ENCODE data around the gene NPEPL1. TPM values are rescaled to one million over a fixed set of nuclear protein-coding genes. Genes with fewer than 3 reads are reported as not detected.

Gene NPEPL1
- total and polyA plus RNA-seq, 7 experiments from 2014 or later, result 6.2 to 76.2 (median 49.5) TPM

DNA sequence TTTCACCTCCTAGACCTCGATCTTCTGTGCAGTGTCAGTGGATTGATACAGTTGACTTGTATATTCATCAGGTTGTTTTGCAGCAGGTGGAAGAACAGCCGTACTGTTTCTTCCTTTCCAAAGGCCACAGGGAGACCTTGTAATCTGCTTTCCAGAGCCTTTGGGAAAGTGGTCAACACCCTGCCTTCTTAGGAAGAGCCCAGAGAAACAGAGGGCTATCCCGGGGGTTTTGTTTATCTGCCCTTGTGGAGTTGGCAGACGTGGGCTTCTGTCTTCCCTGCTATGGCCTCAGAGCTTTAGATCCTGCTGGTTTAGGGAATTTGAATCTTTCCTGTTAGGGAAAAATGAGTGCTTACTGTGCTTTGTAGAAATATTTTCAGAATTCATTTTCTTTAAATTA lies 21.9 kb upstream of the NPEPL1 start:
- Histone ChIP-seq H3K4me3 (ENCODE audit: low read length) (no peak overlapping the region), H3K4me1 (ENCODE audit: control insufficient read depth in 2 of 2, insufficient read depth in 2 of 2, low read length in 2 of 2) (no peaks in the 10 kb centered on the region), H3K9me3 (ENCODE audit: control insufficient read depth in 2 of 3, low read length in 3 of 3) (no peaks in the 10 kb centered on the region), H3K36me3 (ENCODE audit: control insufficient read depth in 2 of 3, insufficient read depth in 3 of 3, low read length in 3 of 3) (peaks cover 6 to 68% (median 17%) of the 10 kb centered on the region in 3 experiments), H3K27ac (ENCODE audit: low read depth, low read length) (no peak overlapping the region), H3K27me3 (ENCODE audit: control insufficient read depth in 2 of 2, insufficient read depth in 2 of 2, low read length in 2 of 2) (no peaks in the 10 kb centered on the region)
- Mint-ChIP-seq H3K27me3 (no peaks in the 10 kb centered on the region), H3K4me3 (no peak overlapping the region), H3K36me3 (peaks cover 14 to 60% (median 27%) of the 10 kb centered on the region in 5 donors), H3K4me1 (peaks cover 3 to 21% (median 18%) of the 10 kb centered on the region in 7 donors), H3K9me3 (no peaks in the 10 kb centered on the region), H3K27ac (peak overlapping the region in 1 of 9 donors; percentile 58)
- POLR2A ChIA-PET, result interaction anchor here (0.6 to 0.9 kb wide), 2 partner anchors 9 to 15 kb away, joined by 3 read pairs; no protein-coding TSS in a partner anchor
- intact Hi-C loops (cut with micrococcal nuclease), result no loop called here
- CTCF ChIA-PET, result no interaction called here
- DNase-seq, result no peak
- ATAC-seq, result no peak

DNA sequence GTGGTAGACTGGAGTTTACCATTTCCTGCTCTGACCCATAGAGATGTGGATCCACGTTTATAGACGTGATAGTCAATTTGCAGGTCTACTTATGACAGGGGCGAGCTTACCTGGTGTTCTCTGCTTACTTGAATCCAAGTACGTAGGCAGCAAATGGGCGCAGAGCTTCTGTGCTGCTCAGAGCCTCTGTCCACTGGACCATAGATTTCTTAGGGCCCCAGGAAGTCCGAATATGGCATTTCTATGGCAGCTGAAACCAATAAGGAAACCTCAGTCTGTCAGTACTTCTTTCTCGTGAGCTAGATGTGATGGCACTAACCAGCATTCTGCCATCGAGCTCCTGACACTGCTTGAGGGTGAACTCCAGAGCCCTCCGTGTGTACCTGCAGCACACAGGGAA lies 19.5 kb upstream of the NPEPL1 start:
- no peak overlapping the region for H3K27ac ChIP-seq (ENCODE audit: low read depth, low read length)
- intact Hi-C loops (cut with micrococcal nuclease), result no loop called here
- no peak overlapping the region for H3K27ac Mint-ChIP-seq
- no peaks in the 10 kb centered on the region for H3K9me3 Mint-ChIP-seq
- CTCF ChIA-PET, result interaction anchor here (0.8 kb wide), 1 partner anchor 25 kb away, joined by 3 read pairs; no protein-coding TSS in a partner anchor
- POLR2A ChIA-PET, result interaction anchor here (1.0 to 1.2 kb wide), 2 partner anchors 22 to 104 kb away, joined by 4 to 7 read pairs; partner anchors contain the start of gene STX16
- ATAC-seq (no peak), DNase-seq (no peak)
- H3K4me3 Mint-ChIP-seq, result no peak overlapping the region
- no peaks in the 10 kb centered on the region for H3K4me1 ChIP-seq (ENCODE audit: control insufficient read depth in 2 of 2, insufficient read depth in 2 of 2, low read length in 2 of 2)
- H3K4me1 Mint-ChIP-seq, result peaks cover 0 to 11% (median 0%) of the 10 kb centered on the region in 7 donors
- H3K36me3 Mint-ChIP-seq, result peaks cover 13 to 57% (median 27%) of the 10 kb centered on the region in 5 donors
- no peaks in the 10 kb centered on the region for H3K9me3 ChIP-seq (ENCODE audit: control insufficient read depth in 2 of 3, low read length in 3 of 3)
- no peaks in the 10 kb centered on the region for H3K27me3 Mint-ChIP-seq
- peaks cover 6 to 76% (median 29%) of the 10 kb centered on the region in 3 experiments for H3K36me3 ChIP-seq (ENCODE audit: control insufficient read depth in 2 of 3, insufficient read depth in 3 of 3, low read length in 3 of 3)
- no peaks in the 10 kb centered on the region for H3K27me3 ChIP-seq (ENCODE audit: control insufficient read depth in 2 of 2, insufficient read depth in 2 of 2, low read length in 2 of 2)
- H3K4me3 ChIP-seq (ENCODE audit: low read length), result no peak overlapping the region

DNA sequence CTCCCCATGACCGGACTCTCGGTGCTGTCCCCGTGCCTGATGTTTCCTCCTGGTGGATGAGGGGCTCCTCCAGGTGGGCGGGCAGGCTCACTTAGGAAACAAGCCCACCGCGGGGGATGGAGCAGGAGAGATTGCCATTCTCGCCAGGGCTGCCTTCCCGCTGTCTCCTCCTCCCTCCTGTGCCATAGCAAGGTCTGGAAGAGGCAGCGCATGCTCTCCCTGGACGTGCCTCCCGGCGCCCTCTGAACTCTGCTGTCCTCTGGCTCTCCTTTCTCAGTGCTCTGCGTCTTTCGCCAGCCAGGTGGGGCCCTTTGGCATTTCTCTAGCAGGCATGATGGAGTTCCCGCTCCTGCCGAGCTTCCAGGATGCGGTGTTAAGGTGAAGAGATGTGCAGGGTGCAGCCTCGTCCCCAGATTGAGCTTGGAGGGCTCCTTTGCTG lies 17.4 kb upstream of the NPEPL1 start:
- peaks cover 6 to 73% (median 18%) of the 10 kb centered on the region in 3 experiments for H3K36me3 ChIP-seq (ENCODE audit: control insufficient read depth in 2 of 3, insufficient read depth in 3 of 3, low read length in 3 of 3)
- H3K4me1 ChIP-seq (ENCODE audit: control insufficient read depth in 2 of 2, insufficient read depth in 2 of 2, low read length in 2 of 2), result no peaks in the 10 kb centered on the region
- no peaks in the 10 kb centered on the region for H3K9me3 ChIP-seq (ENCODE audit: control insufficient read depth in 2 of 3, low read length in 3 of 3)
- Mint-ChIP-seq H3K27ac (no peak overlapping the region), H3K36me3 (peaks cover 15 to 59% (median 35%) of the 10 kb centered on the region in 5 donors), H3K27me3 (no peaks in the 10 kb centered on the region), H3K4me3 (no peak overlapping the region), H3K4me1 (peaks cover 0 to 7% (median 0%) of the 10 kb centered on the region in 7 donors), H3K9me3 (peaks cover 0 to 1% (median 0%) of the 10 kb centered on the region in 11 donors)
- DNase-seq, result no peak
- ATAC-seq, result no peak
- intact Hi-C loops (cut with micrococcal nuclease), result no loop called here
- CTCF ChIA-PET, result no interaction called here
- POLR2A ChIA-PET, result no interaction called here
- H3K27ac ChIP-seq (ENCODE audit: low read depth, low read length), result no peak overlapping the region
- no peak overlapping the region for H3K4me3 ChIP-seq (ENCODE audit: low read length)
- no peaks in the 10 kb centered on the region for H3K27me3 ChIP-seq (ENCODE audit: control insufficient read depth in 2 of 2, insufficient read depth in 2 of 2, low read length in 2 of 2)

DNA sequence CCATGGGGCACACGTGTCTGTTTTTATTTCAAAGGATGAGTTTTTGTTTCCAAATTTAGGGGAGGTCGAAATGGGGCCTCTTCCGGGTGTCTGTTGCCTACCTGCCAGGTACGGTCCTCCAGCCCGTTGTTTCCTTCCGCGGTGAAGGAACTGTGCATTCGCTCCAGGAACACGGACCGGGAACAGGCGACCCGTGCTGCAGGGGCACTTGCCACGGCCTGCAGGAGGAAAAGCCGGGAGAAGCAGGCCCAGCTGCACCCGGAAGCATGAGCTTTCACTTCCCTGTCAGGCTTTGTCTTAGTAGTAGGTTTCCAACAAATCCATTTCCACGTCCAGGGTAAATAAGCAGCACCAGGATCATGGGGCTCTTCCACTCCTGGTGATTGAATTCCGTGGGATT lies 17.0 kb upstream of the NPEPL1 start:
- no peak overlapping the region for H3K4me3 ChIP-seq (ENCODE audit: low read length)
- H3K36me3 ChIP-seq (ENCODE audit: control insufficient read depth in 2 of 3, insufficient read depth in 3 of 3, low read length in 3 of 3), result peaks cover 6 to 72% (median 22%) of the 10 kb centered on the region in 3 experiments
- POLR2A ChIA-PET, result no interaction called here
- H3K9me3 ChIP-seq (ENCODE audit: control insufficient read depth in 2 of 3, low read length in 3 of 3), result no peaks in the 10 kb centered on the region
- no peaks in the 10 kb centered on the region for H3K27me3 ChIP-seq (ENCODE audit: control insufficient read depth in 2 of 2, insufficient read depth in 2 of 2, low read length in 2 of 2)
- intact Hi-C loops (cut with micrococcal nuclease), result no loop called here
- Mint-ChIP-seq H3K27me3 (no peaks in the 10 kb centered on the region), H3K4me1 (peaks cover 0 to 4% (median 0%) of the 10 kb centered on the region in 7 donors), H3K27ac (peak overlapping the region in 1 of 9 donors; percentile 3), H3K4me3 (no peak overlapping the region), H3K9me3 (peaks cover 0 to 1% (median 0%) of the 10 kb centered on the region in 11 donors), H3K36me3 (peaks cover 12 to 59% (median 33%) of the 10 kb centered on the region in 5 donors)
- DNase-seq (no peak), ATAC-seq (no peak)
- no peaks in the 10 kb centered on the region for H3K4me1 ChIP-seq (ENCODE audit: control insufficient read depth in 2 of 2, insufficient read depth in 2 of 2, low read length in 2 of 2)
- H3K27ac ChIP-seq (ENCODE audit: low read depth, low read length), result no peak overlapping the region
- CTCF ChIA-PET, result no interaction called here

GRCh38 chr20:58676161-58676560 lies 16.4 kb upstream of the NPEPL1 start:
- H3K27ac Mint-ChIP-seq, result peak overlapping the region in 1 of 9 donors; percentile 54
- POLR2A ChIA-PET, result interaction anchor here (1.1 kb wide), 1 partner anchor 25 kb away, joined by 5 read pairs; the partner anchor contains the start of gene STX16
- H3K9me3 Mint-ChIP-seq, result peaks cover 0 to 1% (median 0%) of the 10 kb centered on the region in 11 donors
- no peak overlapping the region for H3K4me3 Mint-ChIP-seq
- H3K9me3 ChIP-seq (ENCODE audit: control insufficient read depth in 2 of 3, low read length in 3 of 3), result no peaks in the 10 kb centered on the region
- peaks cover 12 to 59% (median 33%) of the 10 kb centered on the region in 5 donors for H3K36me3 Mint-ChIP-seq
- H3K36me3 ChIP-seq (ENCODE audit: control insufficient read depth in 2 of 3, insufficient read depth in 3 of 3, low read length in 3 of 3), result peaks cover 6 to 67% (median 25%) of the 10 kb centered on the region in 3 experiments
- no peaks in the 10 kb centered on the region for H3K27me3 ChIP-seq (ENCODE audit: control insufficient read depth in 2 of 2, insufficient read depth in 2 of 2, low read length in 2 of 2)
- no peak for ATAC-seq
- intact Hi-C loops (cut with micrococcal nuclease), result no loop called here
- peaks cover 0 to 4% (median 0%) of the 10 kb centered on the region in 7 donors for H3K4me1 Mint-ChIP-seq
- H3K4me1 ChIP-seq (ENCODE audit: control insufficient read depth in 2 of 2, insufficient read depth in 2 of 2, low read length in 2 of 2), result no peaks in the 10 kb centered on the region
- no peak for DNase-seq
- no peak overlapping the region for H3K27ac ChIP-seq (ENCODE audit: low read depth, low read length)
- CTCF ChIA-PET, result interaction anchor here (1.7 kb wide), 1 partner anchor 29 kb away, joined by 4 read pairs; no protein-coding TSS in a partner anchor
- H3K27me3 Mint-ChIP-seq, result no peaks in the 10 kb centered on the region
- no peak overlapping the region for H3K4me3 ChIP-seq (ENCODE audit: low read length)

DNA sequence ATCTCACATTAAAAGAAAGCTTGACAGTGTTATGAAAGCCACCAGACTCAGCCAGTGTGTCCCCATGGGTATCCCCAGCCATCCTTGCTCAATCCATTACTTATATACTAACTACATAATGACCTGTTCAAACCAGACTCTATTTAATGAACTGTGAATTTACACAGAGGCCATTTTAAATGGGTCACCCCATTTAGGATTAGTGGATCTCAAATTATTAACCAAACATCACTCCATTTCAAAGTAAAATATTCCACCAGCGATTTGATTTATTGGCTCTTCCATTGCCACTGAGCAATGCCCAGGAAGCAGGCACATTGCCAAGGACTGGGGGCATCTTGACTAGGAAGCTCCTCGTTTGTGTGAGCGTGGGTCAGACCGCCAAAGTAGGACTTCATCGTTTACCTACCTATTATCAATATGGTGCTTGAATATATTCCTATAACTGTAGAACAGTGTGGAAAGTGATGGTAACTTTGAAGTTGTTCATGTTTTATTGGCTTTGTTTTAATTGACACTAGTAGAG lies 15.5 kb upstream of the NPEPL1 start:
- ATAC-seq (no peak), DNase-seq (no peak)
- Histone ChIP-seq H3K27me3 (ENCODE audit: control insufficient read depth in 2 of 2, insufficient read depth in 2 of 2, low read length in 2 of 2) (no peaks in the 10 kb centered on the region), H3K27ac (ENCODE audit: low read depth, low read length) (no peak overlapping the region), H3K4me3 (ENCODE audit: low read length) (no peak overlapping the region), H3K9me3 (ENCODE audit: control insufficient read depth in 2 of 3, low read length in 3 of 3) (no peaks in the 10 kb centered on the region), H3K4me1 (ENCODE audit: control insufficient read depth in 2 of 2, insufficient read depth in 2 of 2, low read length in 2 of 2) (no peaks in the 10 kb centered on the region), H3K36me3 (ENCODE audit: control insufficient read depth in 2 of 3, insufficient read depth in 3 of 3, low read length in 3 of 3) (peaks cover 6 to 63% (median 25%) of the 10 kb centered on the region in 3 experiments)
- peaks cover 12 to 58% (median 33%) of the 10 kb centered on the region in 5 donors for H3K36me3 Mint-ChIP-seq
- peaks cover 0 to 1% (median 0%) of the 10 kb centered on the region in 11 donors for H3K9me3 Mint-ChIP-seq
- no peaks in the 10 kb centered on the region for H3K27me3 Mint-ChIP-seq
- intact Hi-C loops (cut with micrococcal nuclease), result no loop called here
- no peak overlapping the region for H3K4me3 Mint-ChIP-seq
- ChIA-PET POLR2A (interaction anchor here (1.1 kb wide), 1 partner anchor 26 kb away, joined by 5 read pairs; the partner anchor contains the start of gene STX16), CTCF (interaction anchor here (1.0 to 1.7 kb wide), 2 partner anchors 26 to 30 kb away, joined by 3 to 4 read pairs; partner anchors contain the start of gene STX16)
- peaks cover 0 to 4% (median 0%) of the 10 kb centered on the region in 7 donors for H3K4me1 Mint-ChIP-seq
- H3K27ac Mint-ChIP-seq, result no peak overlapping the region

All from naive thymus-derived CD4-positive, alpha-beta T cell (primary cell).